ENCODE data around the gene ZNF280C.

GRCh38 chrX:130264573-130264972 lies 4.1 kb downstream of the ZNF280C start:
- TF ChIP-seq CTCF (IDR thresholded peaks at IDR 0.05), result no peak
- TF ChIP-seq POLR2A (IDR thresholded peaks at IDR 0.05), result no peak
